Kidney epithelial cell (primary cell): ENCODE results near the gene IFNK. TPM values are rescaled to one million over a fixed set of nuclear protein-coding genes. Genes with fewer than 3 reads are reported as not detected.
A peak's percentile ranks its signal among the peaks of the same experiment; 100 is the strongest.

Source experiments
- DNase-seq: peaks from one replicate; pipeline ENCODE4 v3.0.0-alpha.2; 2010; ENCODE audit warnings: low read depth
- H3K27me3 ChIP-seq: 2 replicates; pipeline ENCODE4 v1.6.0; 2011; ENCODE audit warnings: low read length; ENCODE audit not compliant: control insufficient read depth, insufficient read depth
- H3K36me3 ChIP-seq: 2 replicates; pipeline ENCODE4 v1.5.1; 2011; ENCODE audit warnings: low read length; ENCODE audit not compliant: control insufficient read depth, insufficient read depth
- H3K4me3 ChIP-seq: 2 replicates; pipeline ENCODE4 v1.5.1; 2011; ENCODE audit warnings: low read depth, mild to moderate bottlenecking, control low read depth, low read length
- CTCF ChIP-seq: IDR thresholded peaks from 2 replicates; pipeline ENCODE4 v1.5.1; 2011; ENCODE audit warnings: mild to moderate bottlenecking, moderate library complexity, low read length, control low read depth, inconsistent platforms; ENCODE audit not compliant: insufficient read depth, poor library complexity, severe bottlenecking
- total RNA-seq: library from RNA; depleted of rRNA; stranded (reverse); fragments of >200 nt; gene quantifications from 2 replicates; pipeline ENCODE4 v1.2.3, GENCODE V29; 2015

The IFNK gene
- total RNA-seq, 1 donor from 2014 or later: not detected

DNA sequence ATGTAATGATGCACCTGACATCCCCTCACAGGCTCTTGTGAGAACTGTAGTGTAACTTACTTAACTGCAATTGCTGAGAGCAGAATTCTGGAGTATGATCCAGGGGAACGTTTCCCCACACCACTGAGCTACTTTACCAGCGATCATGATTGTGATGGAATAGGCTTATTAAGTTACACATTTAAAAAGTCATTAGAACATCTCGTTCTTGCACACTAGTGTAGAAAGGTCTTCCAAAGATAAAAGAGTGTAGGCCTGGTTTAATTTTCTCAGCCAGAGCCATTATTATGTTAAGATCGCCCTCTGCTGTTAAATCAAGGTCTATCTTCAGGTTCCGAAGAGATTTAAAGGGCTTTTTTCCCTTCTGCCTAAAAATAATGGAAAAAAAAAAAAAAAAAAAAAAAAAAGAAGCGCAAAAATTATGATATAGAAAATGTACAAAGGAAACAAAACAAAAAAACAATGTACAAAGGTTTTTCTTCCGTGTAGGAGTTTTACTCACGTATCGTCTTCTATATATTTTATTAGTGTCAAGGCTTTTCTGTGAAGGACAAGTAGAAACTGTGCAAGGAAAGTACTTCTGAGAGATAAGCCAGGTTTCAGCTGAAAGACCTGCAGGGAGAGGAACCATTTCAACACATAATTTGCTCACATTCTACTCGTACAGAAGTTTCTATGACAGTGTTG, 24.1 kb downstream of the IFNK start:
- peak; percentile 42 for TF ChIP-seq CTCF
- no peak for DNase-seq
- Histone ChIP-seq H3K36me3 (no peaks in the 10 kb centered on the region), H3K4me3 (no peak overlapping the region), H3K27me3 (no peaks in the 10 kb centered on the region)

DNA sequence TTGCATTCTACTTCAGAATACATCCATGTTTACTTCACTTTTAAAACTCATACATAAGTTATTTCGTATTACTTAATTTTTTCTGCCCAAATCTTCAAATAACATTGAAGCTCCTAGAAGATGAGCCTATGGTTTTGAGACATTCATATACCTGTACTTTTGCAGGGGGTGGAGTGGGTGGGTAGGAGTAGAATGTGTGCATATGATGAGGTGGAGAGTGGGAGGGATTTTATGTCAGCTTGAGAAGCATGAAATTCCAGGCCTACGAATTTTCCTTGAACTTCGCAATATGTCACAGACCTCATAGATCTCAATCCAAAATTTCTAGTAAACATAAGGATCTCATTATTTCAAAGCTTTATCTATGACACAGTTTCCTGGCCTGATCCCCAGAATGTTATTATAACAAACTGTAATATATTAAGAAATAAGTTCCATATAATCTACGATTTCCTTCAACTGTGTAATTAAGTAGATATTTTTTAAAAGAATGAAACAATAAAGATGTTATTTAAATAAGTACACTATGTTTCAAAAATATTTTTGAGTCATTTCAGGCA, 25.2 kb downstream of the IFNK start:
- Histone ChIP-seq H3K36me3 (no peaks in the 10 kb centered on the region), H3K27me3 (no peaks in the 10 kb centered on the region), H3K4me3 (no peak overlapping the region)
- DNase-seq: no peak
- no peak for TF ChIP-seq CTCF

- no peak overlapping the region for H3K4me3 ChIP-seq
- TF ChIP-seq CTCF: no peak
- peaks cover 2% of the 10 kb centered on the region for H3K36me3 ChIP-seq
Measured at GRCh38 chr9:27554712-27555111, 30.6 kb downstream of the IFNK start.

DNA sequence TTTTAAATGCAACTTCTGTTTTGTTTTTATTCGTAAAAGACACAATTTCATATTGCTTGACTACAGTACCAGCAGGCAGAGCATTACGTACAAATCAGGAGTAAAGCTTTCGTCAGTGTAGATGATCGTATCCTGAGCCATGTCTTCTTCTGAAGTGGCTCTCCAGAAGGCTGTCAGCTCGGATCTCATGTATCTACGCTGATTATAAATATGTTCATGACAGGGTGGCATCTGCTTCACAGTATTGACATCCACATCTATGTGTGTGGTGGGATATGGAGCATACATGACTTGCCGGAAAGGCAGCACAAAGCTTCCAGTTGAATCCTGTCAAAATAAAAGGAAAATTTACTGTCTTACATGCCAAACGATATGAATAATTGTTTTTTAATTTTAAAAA, 32.4 kb downstream of the IFNK start:
- no peak overlapping the region for H3K4me3 ChIP-seq
- TF ChIP-seq CTCF: no peak
- H3K27me3 ChIP-seq: no peaks in the 10 kb centered on the region
- H3K36me3 ChIP-seq: peaks cover 2% of the 10 kb centered on the region
- DNase-seq: no peak

More at GRCh38 chr9:27554712-27555111, 30.6 kb downstream of the IFNK start:
- no peaks in the 10 kb centered on the region for H3K27me3 ChIP-seq
- no peak for DNase-seq

DNA sequence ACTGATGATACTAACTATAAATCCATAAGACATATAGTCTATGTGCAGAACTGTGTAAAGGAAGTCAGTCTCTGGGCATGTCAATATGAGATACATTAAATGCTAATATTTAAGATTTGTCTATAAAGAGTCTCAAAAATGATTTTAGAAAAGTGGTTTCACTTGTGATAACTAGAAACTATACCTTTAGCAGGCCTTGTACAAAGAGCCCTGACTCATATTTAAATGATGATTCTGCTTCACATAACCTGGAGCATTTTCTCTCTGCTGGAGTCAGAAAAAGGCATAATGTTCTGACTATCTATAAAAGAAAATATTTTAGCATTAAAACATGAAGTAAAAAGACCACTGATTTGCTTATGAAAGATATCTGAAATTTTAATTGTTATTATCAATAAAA, 34.2 kb downstream of the IFNK start:
- no peak for TF ChIP-seq CTCF
- no peak for DNase-seq
- H3K27me3 ChIP-seq: no peaks in the 10 kb centered on the region
- H3K36me3 ChIP-seq: peaks cover 2% of the 10 kb centered on the region
- H3K4me3 ChIP-seq: no peak overlapping the region

DNA sequence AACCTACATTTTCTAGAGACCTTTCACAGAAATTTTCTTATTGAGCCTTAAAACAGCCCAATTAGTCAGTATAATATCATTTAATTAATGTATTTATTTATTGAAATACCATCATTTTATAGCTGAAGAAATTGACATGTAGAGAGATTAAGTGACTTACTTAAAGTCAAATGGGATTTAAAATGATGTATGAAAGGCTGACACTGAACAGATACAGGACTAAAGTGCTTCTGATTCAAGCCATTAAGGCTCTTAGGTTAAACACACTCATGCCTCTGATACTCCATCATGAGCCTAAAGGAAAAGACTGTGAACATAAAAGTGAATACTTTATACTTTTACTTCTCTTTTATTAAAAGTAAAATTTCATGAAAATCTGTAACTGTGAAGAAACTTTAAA, 36.4 kb downstream of the IFNK start:
- Histone ChIP-seq H3K36me3 (peaks cover 2% of the 10 kb centered on the region), H3K27me3 (no peaks in the 10 kb centered on the region), H3K4me3 (no peak overlapping the region)
- no peak for TF ChIP-seq CTCF
- DNase-seq: no peak
